Measurements from ENCODE around the gene LCN12. TPM values are rescaled to one million over a fixed set of nuclear protein-coding genes. Genes with fewer than 3 reads are reported as not detected.

LCN12 gene
- total RNA-seq (2014; rRNA removed; shearing (Covaris generic)): not detected in 2 replicates

GRCh38 chr9:136951541-136952320 lies at the start of gene LCN12:
Gene LCN12, plus strand, starts transcription at chr9:136952273. Its CDS starts 55 bp downstream, at chr9:136952328.
- DNase-seq (ENCODE audit: low spot score): no peak

GRCh38 chr9:136903041-136903554 lies 49.0 kb upstream of the LCN12 start:
- no peak for DNase-seq (ENCODE audit: low spot score)

- DNase-seq (ENCODE audit: low spot score): no peak
Measured at GRCh38 chr9:136906266-136906665, 45.8 kb upstream of the LCN12 start.

GRCh38 chr9:136907011-136907914 lies 44.8 kb upstream of the LCN12 start:
- no peak for DNase-seq (ENCODE audit: low spot score)

GRCh38 chr9:136910197-136910900 lies 41.7 kb upstream of the LCN12 start:
- no peak for DNase-seq (ENCODE audit: low spot score)

- no peak for DNase-seq (ENCODE audit: low spot score)
Measured at GRCh38 chr9:136910901-136911245, 41.2 kb upstream of the LCN12 start.

- DNase-seq (ENCODE audit: low spot score): no peak
Measured at GRCh38 chr9:136913701-136914438, 38.2 kb upstream of the LCN12 start.

GRCh38 chr9:136915632-136916329 lies 36.3 kb upstream of the LCN12 start:
- DNase-seq (ENCODE audit: low spot score): no peak

- DNase-seq (ENCODE audit: low spot score): no peak
Measured at GRCh38 chr9:136916330-136917184, 35.5 kb upstream of the LCN12 start.

- no peak for DNase-seq (ENCODE audit: low spot score)
Measured at GRCh38 chr9:136917902-136918301, 34.2 kb upstream of the LCN12 start.

- no peak for DNase-seq (ENCODE audit: low spot score)
Measured at GRCh38 chr9:136920069-136920468, 32.0 kb upstream of the LCN12 start.

GRCh38 chr9:136920734-136921231 lies 31.3 kb upstream of the LCN12 start:
- DNase-seq (ENCODE audit: low spot score): no peak

GRCh38 chr9:136921307-136921706 lies 30.8 kb upstream of the LCN12 start:
- DNase-seq (ENCODE audit: low spot score): no peak

GRCh38 chr9:136921718-136922117 lies 30.4 kb upstream of the LCN12 start:
- DNase-seq (ENCODE audit: low spot score): no peak

- DNase-seq (ENCODE audit: low spot score): no peak
Measured at GRCh38 chr9:136922540-136922939, 29.5 kb upstream of the LCN12 start.

- no peak for DNase-seq (ENCODE audit: low spot score)
Measured at GRCh38 chr9:136923881-136924280, 28.2 kb upstream of the LCN12 start.

GRCh38 chr9:136925414-136926153 lies 26.5 kb upstream of the LCN12 start:
- DNase-seq (ENCODE audit: low spot score): no peak

- DNase-seq (ENCODE audit: low spot score): no peak
Measured at GRCh38 chr9:136926154-136926704, 25.8 kb upstream of the LCN12 start.
